Kasumi-1 (cell line): ENCODE measurements around the gene FAAP100.

ENCODE experiments used
- DNase-seq, 2 experiments: peaks; one replicate each; lab custom pipeline; 2025; lab: John Stamatoyannopoulos, UW

The FAAP100 gene

DNA sequence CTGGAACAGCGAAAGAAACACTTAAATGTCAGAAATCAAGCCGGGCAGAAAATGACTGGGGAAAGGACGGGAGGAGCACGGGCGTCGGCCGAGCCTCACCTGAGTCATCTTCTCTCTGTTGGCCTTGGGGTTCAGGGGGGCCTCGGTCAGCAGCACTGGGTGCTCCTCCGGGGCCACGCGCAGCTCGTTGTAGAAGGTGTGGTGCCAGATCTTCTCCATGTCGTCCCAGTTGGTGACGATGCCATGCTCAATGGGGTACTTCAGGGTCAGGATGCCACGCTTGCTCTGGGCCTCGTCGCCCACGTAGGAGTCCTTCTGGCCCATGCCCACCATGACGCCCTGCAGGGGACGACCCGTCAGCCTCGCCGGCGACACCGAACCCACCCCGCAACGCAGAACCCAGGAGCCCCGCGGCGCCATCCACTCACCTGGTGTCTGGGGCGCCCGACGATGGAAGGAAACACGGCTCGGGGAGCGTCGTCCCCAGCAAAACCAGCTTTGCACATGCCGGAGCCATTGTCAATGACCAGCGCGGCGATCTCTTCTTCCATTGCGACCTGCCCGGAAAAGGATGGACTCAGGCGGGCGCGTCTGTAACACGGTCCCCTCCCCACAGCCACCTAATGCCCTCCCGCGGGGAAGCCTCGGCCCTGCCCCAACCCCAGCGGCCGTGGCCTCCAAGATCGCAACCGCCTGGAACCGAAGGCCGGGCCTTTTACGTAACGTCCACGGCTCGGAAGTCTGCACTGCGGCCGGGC, 40.2 kb downstream of the FAAP100 start:
- peak in 1 of 2 experiments; percentile 55 for DNase-seq

DNA sequence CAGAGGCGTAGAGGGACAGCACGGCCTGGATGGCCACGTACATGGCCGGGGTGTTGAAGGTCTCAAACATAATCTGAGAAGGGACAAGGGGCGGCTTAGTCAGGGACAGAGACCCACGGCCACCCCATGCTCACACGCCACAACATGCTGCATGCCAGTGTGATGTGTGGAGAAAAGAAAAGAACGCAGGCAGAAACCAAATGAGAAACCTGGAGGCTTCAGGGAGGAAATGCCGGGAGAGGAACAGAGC, 40.7 kb downstream of the FAAP100 start:
- no peak for DNase-seq

GRCh38 chr17:81510785-81511553, 41.2 kb downstream of the FAAP100 start:
- DNase-seq, result no peak

DNA sequence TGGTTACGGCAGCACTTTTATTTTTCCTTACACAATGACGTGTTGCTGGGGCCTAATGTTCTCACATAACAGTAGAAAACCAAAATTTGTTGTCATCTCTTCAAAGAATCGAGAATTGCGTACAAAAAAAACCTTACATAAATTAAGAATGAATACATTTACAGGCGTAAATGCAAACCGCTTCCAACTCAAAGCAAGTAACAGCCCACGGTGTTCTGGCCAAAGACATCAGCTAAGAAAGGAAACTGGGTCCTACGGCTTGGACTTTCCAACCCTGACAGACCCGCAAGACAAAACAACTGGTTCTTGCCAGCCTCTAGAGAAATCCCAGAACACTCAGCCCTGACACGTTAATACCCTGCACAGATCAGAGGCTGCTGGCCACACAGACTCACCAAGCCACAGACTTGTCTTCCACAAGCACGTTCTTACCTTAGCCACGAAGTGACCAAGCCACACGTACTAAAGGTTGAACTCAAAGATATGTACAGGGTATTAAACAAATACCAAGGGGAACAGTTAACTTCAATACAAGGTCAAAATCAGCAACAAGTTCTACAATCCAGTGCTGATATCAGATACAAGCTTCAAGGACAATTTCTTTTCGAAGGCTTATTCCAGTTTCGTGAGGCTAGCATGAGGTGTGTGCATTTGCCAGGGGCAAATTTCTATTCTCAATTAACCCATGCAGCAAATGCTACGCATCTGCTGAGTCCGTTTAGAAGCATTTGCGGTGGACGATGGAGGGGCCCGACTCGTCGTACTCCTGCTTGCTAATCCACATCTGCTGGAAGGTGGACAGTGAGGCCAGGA, 42.0 kb downstream of the FAAP100 start:
- no peak for DNase-seq

GRCh38 chr17:81509207-81509971, 42.8 kb downstream of the FAAP100 start:
- DNase-seq, result peak; percentile 59 to 74

DNA sequence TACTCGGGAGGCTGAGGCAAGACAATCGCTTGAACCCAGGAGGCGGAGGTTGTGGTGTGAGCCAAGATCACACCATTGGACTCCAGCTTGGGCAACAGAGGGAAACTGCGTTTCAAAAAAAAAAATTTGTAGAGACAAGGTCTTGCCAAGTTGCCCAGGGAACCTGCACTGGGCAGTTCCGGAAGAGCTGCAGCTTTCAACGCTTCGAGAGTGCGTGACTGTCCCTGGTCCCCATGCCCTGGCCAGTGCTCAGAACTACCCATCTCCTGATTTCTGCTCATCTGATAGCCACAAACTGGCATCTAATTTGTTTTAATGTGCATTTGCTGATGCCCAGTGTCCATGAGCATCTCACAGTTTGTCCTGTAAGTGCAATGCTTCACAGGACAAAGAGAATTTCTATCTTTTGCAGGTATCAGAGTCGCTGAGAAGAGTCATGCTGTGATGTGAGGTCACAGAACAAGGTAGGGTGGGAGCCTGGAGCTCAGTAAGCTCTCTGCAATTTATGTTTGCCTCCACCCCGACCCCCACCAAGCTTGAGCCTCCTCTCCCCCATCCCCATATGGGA, 43.4 kb downstream of the FAAP100 start:
- no peak for DNase-seq

DNA sequence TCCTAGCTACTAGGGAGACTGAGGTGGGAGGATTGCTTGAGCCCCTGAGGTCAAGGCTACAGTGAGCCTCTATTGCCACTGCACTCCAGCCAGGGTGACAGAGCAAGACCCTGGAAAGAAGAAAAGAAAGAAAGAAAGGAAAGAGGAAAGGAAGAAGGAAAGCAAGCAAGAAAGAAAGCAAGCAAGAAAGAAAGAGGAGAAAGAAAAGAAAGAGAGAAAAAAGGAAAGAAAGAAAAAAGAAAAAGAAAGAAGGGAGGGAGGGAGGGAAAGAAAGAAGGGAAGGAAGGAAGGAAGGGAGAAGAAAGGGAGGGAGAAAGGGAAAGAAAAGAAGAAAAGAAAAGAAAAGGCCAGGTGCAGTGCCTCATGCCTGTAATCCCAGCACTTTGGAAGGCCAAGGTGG, 48.5 kb downstream of the FAAP100 start:
- DNase-seq, result no peak

DNA sequence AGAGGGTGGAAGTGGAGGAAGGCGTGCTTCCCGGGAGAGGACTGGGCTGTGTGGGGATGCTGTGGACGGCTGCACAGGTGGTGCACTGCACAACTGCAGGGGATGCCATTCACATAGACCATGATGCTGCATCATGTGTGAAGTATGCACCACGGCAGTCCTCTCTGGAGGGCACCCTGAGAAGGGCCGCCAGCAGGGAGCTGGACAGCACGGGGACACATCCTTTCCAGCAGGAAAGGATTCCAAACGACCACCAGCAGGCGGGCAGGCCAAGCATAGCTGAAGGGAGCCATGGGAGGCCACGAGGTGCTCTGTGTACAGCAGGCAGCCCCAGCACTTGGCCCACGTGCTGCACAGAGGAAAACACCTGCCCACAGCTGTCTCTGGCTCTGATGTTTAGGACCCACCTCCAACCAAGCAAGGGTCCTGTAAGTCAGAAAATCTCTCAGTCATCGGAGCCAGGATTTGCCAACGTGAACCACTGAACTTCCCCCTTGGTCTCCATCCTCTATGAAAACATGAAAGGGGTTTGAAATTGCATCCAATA, 49.6 kb downstream of the FAAP100 start:
- DNase-seq, result no peak

GRCh38 chr17:81500047-81500446, 52.1 kb downstream of the FAAP100 start:
- no peak for DNase-seq

- no peak for DNase-seq
These were observed 52.6 kb downstream of the FAAP100 start for GRCh38 chr17:81499601-81499970.

GRCh38 chr17:81498953-81499600, 53.1 kb downstream of the FAAP100 start:
- no peak for DNase-seq

GRCh38 chr17:81494626-81495377, 57.4 kb downstream of the FAAP100 start:
- no peak for DNase-seq

GRCh38 chr17:81493198-81494038, 58.7 kb downstream of the FAAP100 start:
- no peak for DNase-seq

DNA sequence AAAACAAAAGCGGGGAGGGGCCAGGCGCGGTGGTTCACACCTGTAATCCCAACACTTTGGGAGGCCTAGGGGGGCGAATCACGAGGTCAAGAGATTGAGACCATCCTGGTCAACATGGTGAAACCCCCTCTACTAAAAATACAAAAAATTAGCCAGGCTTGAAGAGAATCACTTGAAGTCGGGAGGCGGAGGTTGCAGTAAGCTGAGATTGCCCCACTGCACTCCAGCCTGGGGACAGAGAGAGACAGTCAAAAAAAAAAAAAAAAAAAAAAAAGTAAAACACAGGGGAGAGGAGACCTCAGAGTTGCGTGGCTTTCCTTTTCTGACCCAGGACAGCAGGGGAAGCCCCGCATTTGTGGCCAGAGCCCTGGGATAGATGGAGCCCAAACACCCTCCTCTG, 59.4 kb downstream of the FAAP100 start:
- no peak for DNase-seq

GRCh38 chr17:81492202-81492601, 60.0 kb downstream of the FAAP100 start:
- no peak for DNase-seq

DNA sequence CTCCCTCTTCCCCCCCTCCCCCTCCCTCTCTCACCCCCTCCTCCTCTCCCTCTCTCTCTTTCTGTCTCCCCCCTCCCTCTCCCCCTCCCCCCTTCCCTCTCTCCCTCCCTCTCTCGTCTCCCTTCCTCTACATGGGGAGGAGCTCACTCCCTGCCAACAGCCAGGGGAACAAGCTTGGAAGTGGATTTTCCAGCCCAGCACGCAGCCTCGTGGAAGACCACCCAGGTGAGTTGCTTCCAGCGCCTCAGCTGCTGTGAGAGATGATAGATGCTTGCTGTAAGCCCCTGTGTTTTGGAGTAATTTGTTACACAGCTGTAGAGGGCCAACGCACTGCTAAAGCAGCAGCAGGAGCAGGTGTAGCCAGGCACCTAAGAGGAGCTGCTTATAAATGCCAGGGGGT, 60.4 kb downstream of the FAAP100 start:
- no peak for DNase-seq

- DNase-seq, result no peak
These were observed 61.0 kb downstream of the FAAP100 start for GRCh38 chr17:81491181-81491581.

DNA sequence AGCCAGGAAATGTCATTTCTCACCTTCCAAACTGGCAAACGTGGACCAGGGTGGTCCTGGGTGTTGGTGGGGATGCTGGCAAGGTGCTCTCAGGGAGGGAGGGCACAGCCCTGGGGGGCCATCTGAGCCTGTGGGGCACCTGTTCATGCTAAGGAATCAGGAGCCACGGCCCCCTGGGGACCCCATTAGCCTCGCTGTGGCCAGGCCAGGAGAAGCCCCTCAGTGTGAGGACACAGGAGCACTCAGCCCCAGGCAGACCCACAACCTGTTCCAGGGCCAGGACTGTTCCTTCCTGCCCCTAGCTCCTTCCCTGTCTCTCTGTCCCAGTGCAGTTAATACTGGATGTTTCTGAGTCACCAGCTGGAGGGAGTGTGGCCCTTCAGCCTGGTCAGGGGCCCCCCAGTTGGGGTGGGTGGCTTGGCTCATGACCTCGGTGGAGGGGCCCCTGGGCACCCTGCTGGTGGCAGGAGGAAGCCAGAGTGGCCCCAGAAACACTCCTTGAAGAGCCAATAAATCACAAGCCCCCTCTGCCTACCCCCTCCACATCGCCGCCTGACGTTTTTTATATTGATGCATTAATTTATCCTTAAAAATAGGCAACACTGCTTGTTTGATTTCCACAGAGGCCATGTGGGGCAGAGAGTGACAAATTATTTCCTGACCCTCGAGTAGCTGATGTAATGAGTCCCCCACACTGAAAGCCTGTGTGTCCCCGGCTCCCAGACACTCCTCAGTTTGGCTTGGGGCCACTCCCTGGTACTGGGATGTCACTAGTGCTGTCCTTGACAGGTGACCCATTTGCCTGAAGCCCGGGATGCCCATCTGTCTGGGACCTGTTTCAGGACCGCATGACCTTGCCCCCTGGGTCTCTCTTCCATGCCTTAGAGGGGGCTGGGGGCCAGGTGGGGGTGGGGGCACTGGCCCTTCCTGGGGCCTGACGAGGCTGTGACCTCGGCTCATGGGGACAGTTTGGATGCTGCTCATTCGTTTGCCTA, 61.9 kb downstream of the FAAP100 start:
- DNase-seq, result no peak
